HEK293T (cell line): Measurements from ENCODE around the gene OR2AT4.
"Not testable (repeated sequence)": the region's sequence is repeated elsewhere in the genome, so short reads cannot be mapped to it uniquely, and the experiment has no call there.

Experiments used
- ARNT ChIP-seq: fragments of 450-650 bp; IDR thresholded peaks from 2 replicates; pipeline ENCODE4 v1.6.1; 2017; ENCODE audit warnings: mild to moderate bottlenecking
- BHLHE40 ChIP-seq: fragments of 450-650 bp; IDR thresholded peaks from 2 replicates; pipeline ENCODE4 v1.6.1; 2016; ENCODE audit warnings: mild to moderate bottlenecking, moderate library complexity, borderline replicate concordance
- ELF4 ChIP-seq: fragments of 450-650 bp; IDR thresholded peaks from 2 replicates; pipeline ENCODE4 v1.6.1; 2017; ENCODE audit warnings: antibody characterized with exemption
- FOXA1 ChIP-seq: fragments of 450-650 bp; IDR thresholded peaks from 2 replicates; pipeline ENCODE4 v1.6.1; 2016; ENCODE audit warnings: mild to moderate bottlenecking
- FOXM1 ChIP-seq: fragments of 450-650 bp; IDR thresholded peaks from 2 replicates; pipeline ENCODE4 v1.6.1; 2017; ENCODE audit warnings: mild to moderate bottlenecking, borderline replicate concordance
- L3MBTL2 ChIP-seq: fragments of 450-650 bp; conservative IDR thresholded peaks from 2 replicates; pipeline ENCODE4 v1.6.1; 2016; ENCODE audit warnings: mild to moderate bottlenecking
- NFRKB ChIP-seq: fragments of 450-650 bp; IDR thresholded peaks from 2 replicates; pipeline ENCODE4 v1.6.1; 2016; ENCODE audit warnings: mild to moderate bottlenecking, moderate library complexity
- SP1 ChIP-seq: fragments of 450-650 bp; IDR thresholded peaks from 2 replicates; pipeline ENCODE4 v1.6.1; 2017
- SUZ12 ChIP-seq: fragments of 450-650 bp; IDR thresholded peaks from 2 replicates; pipeline ENCODE4 v1.6.1; 2016; ENCODE audit warnings: mild to moderate bottlenecking
- TARDBP ChIP-seq: fragments of 450-650 bp; IDR thresholded peaks from 2 replicates; pipeline ENCODE4 v1.6.1; 2016
- TF ChIP-seq, protein P1 (sequence below): fragments of 450-650 bp; IDR thresholded peaks from 2 replicates; pipeline ENCODE4 v1.6.1; 2016

DNA sequence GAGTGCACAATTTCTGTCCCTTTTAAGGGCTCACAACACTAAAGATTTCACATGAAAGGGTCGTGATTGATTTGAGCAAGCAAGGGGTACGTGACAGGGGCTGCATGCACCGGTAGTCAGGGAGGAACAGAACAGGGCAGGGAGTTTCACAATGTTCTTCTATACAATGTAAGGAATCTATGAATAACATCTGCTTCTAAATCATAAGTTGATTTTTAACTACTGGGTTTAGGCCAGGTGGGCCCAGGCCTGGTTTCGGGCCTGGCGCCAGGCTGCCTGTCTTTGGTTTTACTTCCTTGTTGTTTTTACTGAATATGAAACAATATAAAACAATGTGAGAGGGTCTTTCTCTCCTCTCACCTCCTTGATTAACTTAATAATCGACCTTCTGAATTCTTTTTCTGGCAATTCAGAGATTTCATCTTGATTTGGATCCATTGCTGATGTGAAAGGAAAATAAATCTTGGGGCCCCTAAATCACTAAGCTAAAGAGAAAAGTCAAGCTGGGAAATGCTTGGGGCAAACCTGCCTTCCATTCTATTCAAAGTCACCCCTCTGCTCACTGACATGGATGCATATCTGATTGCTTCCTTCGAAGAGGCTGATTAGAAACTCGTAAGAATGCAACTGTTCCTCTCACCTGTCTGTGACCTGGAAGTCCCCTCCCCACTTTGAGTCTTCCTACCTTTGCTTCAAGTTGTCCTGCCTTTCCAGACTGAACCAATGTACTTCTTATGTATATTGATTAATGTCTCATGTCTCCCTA, 47.0 kb downstream of the OR2AT4 start:
- TF ChIP-seq SP1, TARDBP, BHLHE40, FOXM1, ELF4, NFRKB, FOXA1, ARNT, L3MBTL2, SUZ12: not testable (repeated sequence)
- TF ChIP-seq, protein P1, sequence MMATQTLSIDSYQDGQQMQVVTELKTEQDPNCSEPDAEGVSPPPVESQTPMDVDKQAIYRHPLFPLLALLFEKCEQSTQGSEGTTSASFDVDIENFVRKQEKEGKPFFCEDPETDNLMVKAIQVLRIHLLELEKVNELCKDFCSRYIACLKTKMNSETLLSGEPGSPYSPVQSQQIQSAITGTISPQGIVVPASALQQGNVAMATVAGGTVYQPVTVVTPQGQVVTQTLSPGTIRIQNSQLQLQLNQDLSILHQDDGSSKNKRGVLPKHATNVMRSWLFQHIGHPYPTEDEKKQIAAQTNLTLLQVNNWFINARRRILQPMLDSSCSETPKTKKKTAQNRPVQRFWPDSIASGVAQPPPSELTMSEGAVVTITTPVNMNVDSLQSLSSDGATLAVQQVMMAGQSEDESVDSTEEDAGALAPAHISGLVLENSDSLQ: not testable (repeated sequence)
